ENCODE measurements around the gene NOTCH1. TPM values are rescaled to one million over a fixed set of nuclear protein-coding genes. Genes with fewer than 3 reads are reported as not detected.

Gene NOTCH1
- total RNA-seq, 1 experiment from 2014 or later: 95.6 TPM

DNA sequence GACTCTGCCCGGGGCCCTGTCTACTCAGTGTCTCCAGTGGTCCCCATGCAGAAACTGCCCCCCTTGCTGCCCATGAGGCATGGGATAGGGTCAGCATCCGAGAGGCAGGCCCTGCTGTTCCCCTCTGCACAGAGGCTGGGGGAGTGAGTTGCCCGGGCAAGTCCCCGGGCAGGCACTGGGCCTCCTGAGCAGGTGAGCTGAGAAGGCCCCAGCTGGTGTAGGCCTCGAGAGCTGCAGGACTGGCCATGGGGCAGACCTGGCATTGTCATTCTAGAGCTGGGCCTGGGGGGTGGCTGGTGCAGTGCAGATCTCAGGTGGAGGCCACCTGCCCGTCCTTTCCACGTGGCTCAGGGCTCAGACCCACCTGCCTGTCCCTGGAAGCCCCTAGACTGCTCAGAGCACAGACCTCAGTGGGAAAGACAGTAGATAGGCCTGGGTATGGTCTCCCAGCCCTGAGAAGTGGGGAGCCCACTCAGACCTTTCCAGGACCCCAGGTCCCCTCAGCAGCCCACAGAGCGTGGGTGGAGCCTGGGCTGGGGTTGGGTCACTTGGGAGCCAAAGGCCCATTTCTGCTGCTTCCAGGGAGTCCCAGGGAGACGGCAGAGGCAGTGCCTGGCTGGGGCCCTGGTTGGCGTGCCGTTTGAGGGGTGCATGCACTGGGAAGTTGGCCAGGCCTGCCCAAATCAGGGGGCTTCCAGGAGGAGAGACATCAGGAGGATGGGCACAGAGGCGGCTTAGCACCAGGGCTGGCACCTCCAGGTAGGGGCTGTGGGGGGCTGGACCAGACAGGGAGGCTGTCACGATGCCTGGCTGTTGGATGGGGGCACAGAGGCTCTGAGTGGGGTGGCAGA, 4.8 kb upstream of the NOTCH1 start (continued):
- TF ChIP-seq, protein P1, sequence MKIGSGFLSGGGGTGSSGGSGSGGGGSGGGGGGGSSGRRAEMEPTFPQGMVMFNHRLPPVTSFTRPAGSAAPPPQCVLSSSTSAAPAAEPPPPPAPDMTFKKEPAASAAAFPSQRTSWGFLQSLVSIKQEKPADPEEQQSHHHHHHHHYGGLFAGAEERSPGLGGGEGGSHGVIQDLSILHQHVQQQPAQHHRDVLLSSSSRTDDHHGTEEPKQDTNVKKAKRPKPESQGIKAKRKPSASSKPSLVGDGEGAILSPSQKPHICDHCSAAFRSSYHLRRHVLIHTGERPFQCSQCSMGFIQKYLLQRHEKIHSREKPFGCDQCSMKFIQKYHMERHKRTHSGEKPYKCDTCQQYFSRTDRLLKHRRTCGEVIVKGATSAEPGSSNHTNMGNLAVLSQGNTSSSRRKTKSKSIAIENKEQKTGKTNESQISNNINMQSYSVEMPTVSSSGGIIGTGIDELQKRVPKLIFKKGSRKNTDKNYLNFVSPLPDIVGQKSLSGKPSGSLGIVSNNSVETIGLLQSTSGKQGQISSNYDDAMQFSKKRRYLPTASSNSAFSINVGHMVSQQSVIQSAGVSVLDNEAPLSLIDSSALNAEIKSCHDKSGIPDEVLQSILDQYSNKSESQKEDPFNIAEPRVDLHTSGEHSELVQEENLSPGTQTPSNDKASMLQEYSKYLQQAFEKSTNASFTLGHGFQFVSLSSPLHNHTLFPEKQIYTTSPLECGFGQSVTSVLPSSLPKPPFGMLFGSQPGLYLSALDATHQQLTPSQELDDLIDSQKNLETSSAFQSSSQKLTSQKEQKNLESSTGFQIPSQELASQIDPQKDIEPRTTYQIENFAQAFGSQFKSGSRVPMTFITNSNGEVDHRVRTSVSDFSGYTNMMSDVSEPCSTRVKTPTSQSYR (CRISPR knock-in tag; IDR thresholded peaks at IDR 0.05): no peak
- TF ChIP-seq, protein P2, sequence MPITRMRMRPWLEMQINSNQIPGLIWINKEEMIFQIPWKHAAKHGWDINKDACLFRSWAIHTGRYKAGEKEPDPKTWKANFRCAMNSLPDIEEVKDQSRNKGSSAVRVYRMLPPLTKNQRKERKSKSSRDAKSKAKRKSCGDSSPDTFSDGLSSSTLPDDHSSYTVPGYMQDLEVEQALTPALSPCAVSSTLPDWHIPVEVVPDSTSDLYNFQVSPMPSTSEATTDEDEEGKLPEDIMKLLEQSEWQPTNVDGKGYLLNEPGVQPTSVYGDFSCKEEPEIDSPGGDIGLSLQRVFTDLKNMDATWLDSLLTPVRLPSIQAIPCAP (CRISPR knock-in tag; IDR thresholded peaks at IDR 0.05): no peak

DNA sequence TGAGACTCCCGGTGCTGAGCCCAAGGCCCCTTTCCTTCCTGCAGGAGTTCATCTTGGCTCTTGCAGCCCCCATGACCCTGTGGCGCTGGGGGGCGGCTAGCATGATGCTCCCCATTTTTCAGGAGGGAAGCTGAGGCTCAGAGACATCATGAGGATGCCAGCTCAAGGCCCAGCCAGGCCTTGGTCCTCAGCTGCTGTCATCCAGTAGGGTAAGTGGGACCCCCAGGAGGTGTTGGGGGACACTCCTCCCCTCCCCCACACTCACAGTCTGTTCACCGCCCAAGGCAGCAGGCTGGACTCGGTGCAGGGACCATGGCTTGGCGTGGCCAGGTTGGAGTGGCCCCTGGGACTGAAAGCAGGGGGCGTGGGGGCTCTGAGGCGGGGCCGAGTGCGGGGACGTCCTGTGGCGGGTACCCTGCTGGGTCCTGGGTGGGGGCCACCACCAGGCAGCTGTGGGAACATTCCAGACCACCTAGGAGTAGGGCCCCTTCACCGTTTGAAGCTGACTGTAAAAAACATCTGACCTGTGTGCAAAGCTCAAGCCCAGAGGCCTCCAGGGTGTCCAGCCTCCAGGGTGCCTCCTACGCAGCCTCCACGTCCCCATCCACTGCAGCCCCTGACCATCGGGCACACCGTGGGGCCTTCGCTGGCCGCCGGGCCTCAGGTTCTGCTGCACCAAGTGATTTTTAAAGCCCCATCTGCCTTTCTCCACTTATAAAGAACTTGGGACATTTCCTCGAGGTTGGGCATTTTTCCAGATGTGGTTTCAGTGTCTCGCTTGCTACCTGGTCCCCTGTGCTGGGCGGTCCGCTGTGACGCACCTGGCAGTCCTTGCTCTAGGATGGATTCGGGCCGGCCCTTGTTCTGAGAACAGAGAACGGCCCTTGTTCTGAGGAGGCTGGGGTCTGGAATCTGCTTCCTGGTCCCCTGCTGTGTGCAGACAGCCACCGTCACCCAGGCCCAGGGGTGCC, 3.4 kb upstream of the NOTCH1 start:
- POLR2A ChIA-PET: interaction anchor here (1.0 kb wide), 1 partner anchor 30 kb away, joined by 3 read pairs; no protein-coding TSS in a partner anchor
- Mint-ChIP-seq H3K9me3 (no peaks in the 10 kb centered on the region), H3K36me3 (no peaks in the 10 kb centered on the region)

DNA sequence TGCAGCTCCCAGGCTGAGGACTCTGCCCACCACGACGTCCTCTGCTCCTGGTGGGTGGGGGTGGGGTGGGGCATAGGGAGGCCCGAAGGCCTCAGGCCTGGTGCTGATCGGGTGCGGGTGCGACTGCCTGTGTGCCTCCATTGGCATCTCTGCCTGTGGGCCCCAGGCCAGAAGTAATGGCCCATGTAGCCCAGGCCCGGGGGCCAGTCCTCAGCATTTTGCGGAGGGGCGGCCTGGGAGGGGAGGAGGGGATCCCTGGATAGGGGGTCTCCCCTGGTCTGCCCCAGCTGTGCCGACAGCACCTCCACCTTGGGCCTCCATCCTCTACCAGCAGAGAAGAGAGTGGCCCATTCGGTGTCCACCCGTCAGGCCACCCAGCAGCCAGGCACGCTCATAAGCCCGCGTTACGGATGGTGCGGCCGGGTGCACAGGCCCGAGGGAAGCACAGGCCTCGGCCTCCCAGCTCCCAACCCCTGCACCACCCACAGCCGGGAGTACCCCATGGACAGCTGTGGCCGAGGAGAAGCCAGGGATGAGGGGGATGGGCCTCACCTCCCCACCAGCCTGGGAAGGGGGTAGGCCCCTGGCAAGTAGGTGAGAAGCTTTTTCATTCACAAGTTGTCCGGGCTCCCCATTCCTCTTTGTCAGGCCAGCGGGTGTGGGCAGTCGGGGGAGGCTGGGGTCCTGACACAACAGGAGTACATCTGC, 1.8 kb upstream of the NOTCH1 start:
- ATAC-seq: no peak
- TF ChIP-seq, protein P3, sequence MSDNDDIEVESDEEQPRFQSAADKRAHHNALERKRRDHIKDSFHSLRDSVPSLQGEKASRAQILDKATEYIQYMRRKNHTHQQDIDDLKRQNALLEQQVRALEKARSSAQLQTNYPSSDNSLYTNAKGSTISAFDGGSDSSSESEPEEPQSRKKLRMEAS (CRISPR knock-in tag; IDR thresholded peaks at IDR 0.05): no peak
- TF ChIP-seq, protein P1 (CRISPR knock-in tag; IDR thresholded peaks at IDR 0.05): no peak
- TF ChIP-seq FOXP1 (CRISPR knock-in tag; IDR thresholded peaks at IDR 0.05; ENCODE audit: borderline replicate concordance) (peak; percentile 42; the same call in 1 of the 2 replicates), ATF1 (CRISPR knock-in tag; IDR thresholded peaks at IDR 0.05) (no peak)
- H3K9me3 Mint-ChIP-seq: no peaks in the 10 kb centered on the region
- H3K4me3 Mint-ChIP-seq: peak overlapping the region; percentile 73
- no peak for DNase-seq (ENCODE audit: low spot score)
- ChIA-PET CTCF (interaction anchor here (0.6 to 2.8 kb wide), 6 partner anchors 10 to 131 kb away, joined by 3 to 17 read pairs (median 4); no protein-coding TSS in a partner anchor), POLR2A (interaction anchor here (0.6 to 1.1 kb wide), 4 partner anchors 25 to 78 kb away, joined by 3 read pairs; no protein-coding TSS in a partner anchor)
- no peaks in the 10 kb centered on the region for H3K27me3 Mint-ChIP-seq (ENCODE audit: low read depth)
- H3K36me3 Mint-ChIP-seq: no peaks in the 10 kb centered on the region
- peak overlapping the region; percentile 92; the same call in 1 of the 2 replicates for H3K27ac Mint-ChIP-seq
- peaks cover 57% of the 10 kb centered on the region for H3K4me1 Mint-ChIP-seq

More for the DNA sequence above, 3.4 kb upstream of the NOTCH1 start:
- Mint-ChIP-seq H3K27ac (peak overlapping the region; percentile 72; the same call in 1 of the 2 replicates), H3K27me3 (ENCODE audit: low read depth) (no peaks in the 10 kb centered on the region), H3K4me3 (no peak overlapping the region), H3K4me1 (peaks cover 60% of the 10 kb centered on the region)
- CTCF ChIA-PET: interaction anchor here (1.0 to 2.8 kb wide), 3 partner anchors 30 to 77 kb away, joined by 4 to 17 read pairs (median 4); no protein-coding TSS in a partner anchor
- no peak for ATAC-seq
- no peak for DNase-seq (ENCODE audit: low spot score)
- TF ChIP-seq, protein P4, sequence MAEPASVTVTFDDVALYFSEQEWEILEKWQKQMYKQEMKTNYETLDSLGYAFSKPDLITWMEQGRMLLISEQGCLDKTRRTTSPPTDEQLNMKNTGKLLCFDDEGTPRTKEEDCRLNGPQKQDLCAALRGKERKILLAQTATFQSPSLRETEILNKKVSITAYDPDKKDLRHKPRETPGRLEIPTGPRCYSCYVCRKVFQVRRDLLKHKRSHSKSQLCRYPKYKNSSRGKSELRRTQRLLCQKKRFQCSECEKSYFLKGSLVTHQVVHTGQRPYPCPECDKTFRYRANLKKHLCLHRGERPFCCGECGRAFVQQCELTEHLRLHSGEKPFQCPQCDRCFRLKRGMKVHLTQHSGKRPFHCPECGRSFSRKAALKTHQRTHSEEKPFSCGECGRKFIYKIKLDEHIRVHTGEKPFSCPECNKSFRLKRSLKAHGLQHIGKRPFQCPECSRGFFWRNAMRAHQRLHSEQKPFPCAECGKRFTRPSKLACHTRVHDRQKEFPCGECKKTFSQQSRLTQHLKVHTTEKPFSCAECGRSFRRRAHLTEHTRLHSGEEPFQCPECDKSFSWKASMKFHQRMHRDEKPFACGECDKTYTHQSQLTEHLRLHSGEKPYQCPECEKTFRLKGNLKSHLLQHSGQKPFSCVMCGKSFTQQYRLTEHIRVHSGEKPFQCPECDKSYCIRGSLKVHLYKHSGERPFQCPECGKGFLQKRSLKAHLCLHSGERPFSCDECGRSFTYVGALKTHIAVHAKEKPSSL (CRISPR knock-in tag; conservative IDR thresholded peaks at IDR 0.05): no peak
- 0 out of 2 replicates have a peak, but pooled peaks have one; percentile 21 for TF ChIP-seq MYBL2 (CRISPR knock-in tag; IDR thresholded peaks at IDR 0.05)

All from WTC11 (cell line).